ENCODE results near the gene RCOR3.
"Not testable (repeated sequence)": the region's sequence is repeated elsewhere in the genome, so short reads cannot be mapped to it uniquely, and the experiment has no call there.

RCOR3 gene

GRCh38 chr1:211320980-211321379 lies 61.8 kb downstream of the RCOR3 start:
- no peak for TF ChIP-seq ZFP3 (CRISPR knock-in tag; IDR thresholded peaks at IDR 0.05)
- no peak for TF ChIP-seq ESRRG (CRISPR knock-in tag; IDR thresholded peaks at IDR 0.05)
- no peak for TF ChIP-seq ZNF8 (CRISPR knock-in tag; IDR thresholded peaks at IDR 0.05)
- TF ChIP-seq ARNTL (CRISPR knock-in tag; IDR thresholded peaks at IDR 0.05; ENCODE audit: borderline replicate concordance, low read depth) = no peak
- TF ChIP-seq TOX (CRISPR knock-in tag; IDR thresholded peaks at IDR 0.05; ENCODE audit: borderline replicate concordance) = no peak
- TF ChIP-seq ZFP30 (CRISPR knock-in tag; IDR thresholded peaks at IDR 0.05) = no peak
- no peak for TF ChIP-seq SNAI2 (CRISPR knock-in tag; IDR thresholded peaks at IDR 0.05)
- TF ChIP-seq, protein P1, sequence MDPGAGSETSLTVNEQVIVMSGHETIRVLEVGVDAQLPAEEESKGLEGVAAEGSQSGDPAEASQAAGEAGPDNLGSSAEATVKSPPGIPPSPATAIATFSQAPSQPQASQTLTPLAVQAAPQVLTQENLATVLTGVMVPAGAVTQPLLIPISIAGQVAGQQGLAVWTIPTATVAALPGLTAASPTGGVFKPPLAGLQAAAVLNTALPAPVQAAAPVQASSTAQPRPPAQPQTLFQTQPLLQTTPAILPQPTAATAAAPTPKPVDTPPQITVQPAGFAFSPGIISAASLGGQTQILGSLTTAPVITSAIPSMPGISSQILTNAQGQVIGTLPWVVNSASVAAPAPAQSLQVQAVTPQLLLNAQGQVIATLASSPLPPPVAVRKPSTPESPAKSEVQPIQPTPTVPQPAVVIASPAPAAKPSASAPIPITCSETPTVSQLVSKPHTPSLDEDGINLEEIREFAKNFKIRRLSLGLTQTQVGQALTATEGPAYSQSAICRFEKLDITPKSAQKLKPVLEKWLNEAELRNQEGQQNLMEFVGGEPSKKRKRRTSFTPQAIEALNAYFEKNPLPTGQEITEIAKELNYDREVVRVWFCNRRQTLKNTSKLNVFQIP (CRISPR knock-in tag; IDR thresholded peaks at IDR 0.05; ENCODE audit: borderline replicate concordance, low read depth) = no peak
- no peak for ATAC-seq

DNA sequence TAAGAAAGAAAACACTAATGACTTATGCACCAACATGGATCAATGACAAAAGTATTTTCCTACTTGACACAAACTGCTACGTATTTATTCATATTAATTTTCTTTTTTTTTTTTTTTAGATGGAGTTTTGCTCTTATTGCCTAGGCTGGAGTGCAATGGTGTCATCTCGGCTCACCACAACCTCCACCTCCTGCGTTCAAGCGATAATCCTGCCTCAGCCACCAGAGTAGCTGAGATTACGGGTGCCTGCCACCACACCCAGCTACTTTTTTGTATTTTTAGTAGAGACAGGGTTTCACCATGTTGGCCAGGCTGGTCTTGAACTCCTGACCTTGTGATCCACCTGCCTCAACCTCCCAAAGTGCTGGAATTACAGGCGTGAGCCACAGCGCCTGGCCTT lies 62.5 kb downstream of the RCOR3 start:
- ATAC-seq = not testable (repeated sequence)

- peak; percentile 89 for ATAC-seq
- TF ChIP-seq GLIS3 (CRISPR knock-in tag; IDR thresholded peaks at IDR 0.05) = no peak
- 0 out of 2 replicates have a peak, but pooled peaks have one; percentile 7 for TF ChIP-seq TOX (CRISPR knock-in tag; IDR thresholded peaks at IDR 0.05; ENCODE audit: borderline replicate concordance)
- no peak for TF ChIP-seq ISL1 (CRISPR knock-in tag; IDR thresholded peaks at IDR 0.05)
- TF ChIP-seq, protein P2, sequence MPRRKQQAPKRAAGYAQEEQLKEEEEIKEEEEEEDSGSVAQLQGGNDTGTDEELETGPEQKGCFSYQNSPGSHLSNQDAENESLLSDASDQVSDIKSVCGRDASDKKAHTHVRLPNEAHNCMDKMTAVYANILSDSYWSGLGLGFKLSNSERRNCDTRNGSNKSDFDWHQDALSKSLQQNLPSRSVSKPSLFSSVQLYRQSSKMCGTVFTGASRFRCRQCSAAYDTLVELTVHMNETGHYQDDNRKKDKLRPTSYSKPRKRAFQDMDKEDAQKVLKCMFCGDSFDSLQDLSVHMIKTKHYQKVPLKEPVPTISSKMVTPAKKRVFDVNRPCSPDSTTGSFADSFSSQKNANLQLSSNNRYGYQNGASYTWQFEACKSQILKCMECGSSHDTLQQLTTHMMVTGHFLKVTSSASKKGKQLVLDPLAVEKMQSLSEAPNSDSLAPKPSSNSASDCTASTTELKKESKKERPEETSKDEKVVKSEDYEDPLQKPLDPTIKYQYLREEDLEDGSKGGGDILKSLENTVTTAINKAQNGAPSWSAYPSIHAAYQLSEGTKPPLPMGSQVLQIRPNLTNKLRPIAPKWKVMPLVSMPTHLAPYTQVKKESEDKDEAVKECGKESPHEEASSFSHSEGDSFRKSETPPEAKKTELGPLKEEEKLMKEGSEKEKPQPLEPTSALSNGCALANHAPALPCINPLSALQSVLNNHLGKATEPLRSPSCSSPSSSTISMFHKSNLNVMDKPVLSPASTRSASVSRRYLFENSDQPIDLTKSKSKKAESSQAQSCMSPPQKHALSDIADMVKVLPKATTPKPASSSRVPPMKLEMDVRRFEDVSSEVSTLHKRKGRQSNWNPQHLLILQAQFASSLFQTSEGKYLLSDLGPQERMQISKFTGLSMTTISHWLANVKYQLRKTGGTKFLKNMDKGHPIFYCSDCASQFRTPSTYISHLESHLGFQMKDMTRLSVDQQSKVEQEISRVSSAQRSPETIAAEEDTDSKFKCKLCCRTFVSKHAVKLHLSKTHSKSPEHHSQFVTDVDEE (CRISPR knock-in tag; IDR thresholded peaks at IDR 0.05) = no peak
These were observed 64.2 kb downstream of the RCOR3 start for GRCh38 chr1:211323156-211324063.

- TF ChIP-seq, protein P3, sequence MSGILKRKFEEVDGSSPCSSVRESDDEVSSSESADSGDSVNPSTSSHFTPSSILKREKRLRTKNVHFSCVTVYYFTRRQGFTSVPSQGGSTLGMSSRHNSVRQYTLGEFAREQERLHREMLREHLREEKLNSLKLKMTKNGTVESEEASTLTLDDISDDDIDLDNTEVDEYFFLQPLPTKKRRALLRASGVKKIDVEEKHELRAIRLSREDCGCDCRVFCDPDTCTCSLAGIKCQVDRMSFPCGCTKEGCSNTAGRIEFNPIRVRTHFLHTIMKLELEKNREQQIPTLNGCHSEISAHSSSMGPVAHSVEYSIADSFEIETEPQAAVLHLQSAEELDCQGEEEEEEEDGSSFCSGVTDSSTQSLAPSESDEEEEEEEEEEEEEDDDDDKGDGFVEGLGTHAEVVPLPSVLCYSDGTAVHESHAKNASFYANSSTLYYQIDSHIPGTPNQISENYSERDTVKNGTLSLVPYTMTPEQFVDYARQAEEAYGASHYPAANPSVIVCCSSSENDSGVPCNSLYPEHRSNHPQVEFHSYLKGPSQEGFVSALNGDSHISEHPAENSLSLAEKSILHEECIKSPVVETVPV (CRISPR knock-in tag; IDR thresholded peaks at IDR 0.05) = no peak
- TF ChIP-seq SNAI2 (CRISPR knock-in tag; IDR thresholded peaks at IDR 0.05) (no peak), CREB5 (CRISPR knock-in tag; IDR thresholded peaks at IDR 0.05; ENCODE audit: low read depth) (no peak), ESRRG (CRISPR knock-in tag; IDR thresholded peaks at IDR 0.05) (no peak), TCF4 (CRISPR knock-in tag; IDR thresholded peaks at IDR 0.05; ENCODE audit: borderline replicate concordance) (no peak), ZFP3 (CRISPR knock-in tag; IDR thresholded peaks at IDR 0.05) (no peak), GLIS3 (CRISPR knock-in tag; IDR thresholded peaks at IDR 0.05) (no peak), ZNF70 (CRISPR knock-in tag; IDR thresholded peaks at IDR 0.05) (no peak), PPARA (CRISPR knock-in tag; IDR thresholded peaks at IDR 0.05; ENCODE audit: borderline replicate concordance) (no peak), ZNF8 (CRISPR knock-in tag; IDR thresholded peaks at IDR 0.05) (no peak), CSDC2 (CRISPR knock-in tag; IDR thresholded peaks at IDR 0.05) (no peak), BACH2 (CRISPR knock-in tag; IDR thresholded peaks at IDR 0.05; ENCODE audit: borderline replicate concordance) (no peak), RARB (CRISPR knock-in tag; IDR thresholded peaks at IDR 0.05) (no peak)
- TF ChIP-seq, protein P1 (CRISPR knock-in tag; IDR thresholded peaks at IDR 0.05; ENCODE audit: borderline replicate concordance, low read depth) = no peak
- no peak for ATAC-seq
These were observed 66.0 kb downstream of the RCOR3 start for GRCh38 chr1:211324992-211325775.

Measured in SK-N-SH treated with all-trans-retinoic acid at 6 μM for 48 hours (cell line).